Ovary (tissue), 3 donors: ENCODE measurements around the gene PER3.

Experiments
- CTCF ChIP-seq, 3 donors: fragments of 450-650 bp in 2 of 3; fragments of 200-600 bp in 1 of 3; IDR thresholded peaks; one replicate each; pipeline versions ENCODE4 v1.5.1 to v1.8.0; 2016 to 2022; ENCODE audit warnings: antibody characterized with exemption in 3 of 3, mild to moderate bottlenecking in 1 of 3
- EP300 ChIP-seq: sonication (generic); formaldehyde crosslinking; IDR thresholded peaks from one replicate; pipeline ENCODE4 v1.6.1; 2017; ENCODE audit warnings: antibody characterized with exemption
- POLR2A ChIP-seq: fragments of 450-650 bp; IDR thresholded peaks from one replicate; pipeline ENCODE4 v1.6.1; 2017; ENCODE audit warnings: antibody characterized with exemption, mild to moderate bottlenecking, moderate library complexity
- donor health status: DM: no; HTN: no; CAD: no.

GRCh38 chr1:7738044-7738443 is 46.0 kb upstream of the PER3 start:
- TF ChIP-seq CTCF (IDR thresholded peaks at IDR 0.05) (no peak), EP300 (no peak), POLR2A (no peak)
